GM12875 (cell line): Measurements from ENCODE around the gene ATP1B4.

ENCODE experiments used
- H3K4me3 ChIP-seq: one replicate; pipeline ENCODE4 v1.5.1; 2011; ENCODE audit warnings: low read depth, low read length, control low read depth
- CTCF ChIP-seq: IDR thresholded peaks from 2 replicates; pipeline ENCODE4 v1.5.1; 2011; ENCODE audit warnings: low read depth, mild to moderate bottlenecking, control low read depth, inconsistent platforms, low read length, moderate library complexity, borderline replicate concordance; ENCODE audit not compliant: insufficient read depth

ATP1B4 gene

GRCh38 chrX:120377179-120377578, 15.3 kb downstream of the ATP1B4 start:
- H3K4me3 ChIP-seq, result no peak overlapping the region
- no peak for TF ChIP-seq CTCF

- TF ChIP-seq CTCF, result no peak
- no peak overlapping the region for H3K4me3 ChIP-seq
Observed at GRCh38 chrX:120377715-120378114, 15.8 kb downstream of the ATP1B4 start.

- no peak for TF ChIP-seq CTCF
Observed at GRCh38 chrX:120378570-120378969, 16.7 kb downstream of the ATP1B4 start.

GRCh38 chrX:120379937-120380681, 18.2 kb downstream of the ATP1B4 start:
- H3K4me3 ChIP-seq, result no peak overlapping the region
- TF ChIP-seq CTCF, result no peak

More at GRCh38 chrX:120378570-120378969, 16.7 kb downstream of the ATP1B4 start:
- no peak overlapping the region for H3K4me3 ChIP-seq

GRCh38 chrX:120380699-120381098, 18.8 kb downstream of the ATP1B4 start:
- peak; percentile 28; the same call in 1 of the 2 replicates for TF ChIP-seq CTCF
- H3K4me3 ChIP-seq, result no peak overlapping the region

GRCh38 chrX:120401301-120401700, 39.4 kb downstream of the ATP1B4 start:
- H3K4me3 ChIP-seq, result no peak overlapping the region
- TF ChIP-seq CTCF, result no peak

- no peak overlapping the region for H3K4me3 ChIP-seq
- TF ChIP-seq CTCF, result no peak
Observed at GRCh38 chrX:120402369-120402768, 40.5 kb downstream of the ATP1B4 start.
